SK-N-SH (cell line): Measurements from ENCODE around the gene CDC23.

ENCODE experiments used
- FOXJ3 ChIP-seq: sonication (generic); formaldehyde crosslinking; IDR thresholded peaks from 2 replicates; pipeline ENCODE4 v1.5.1; 2020; ENCODE audit warnings: mild to moderate bottlenecking, missing genetic modification reagents
- GATA2 ChIP-seq: sonication (generic); formaldehyde crosslinking; IDR thresholded peaks from 2 replicates; pipeline ENCODE4 v1.5.0; 2020; ENCODE audit warnings: mild to moderate bottlenecking, missing genetic modification reagents
- POLR2AphosphoS5 ChIP-seq: IDR thresholded peaks from 2 replicates; pipeline ENCODE4 v1.6.1; 2012; ENCODE audit warnings: low read depth, low read length
- RAD21 ChIP-seq: IDR thresholded peaks from 2 replicates; pipeline ENCODE4 v1.6.1; 2012; ENCODE audit warnings: mild to moderate bottlenecking, low read length
- SIN3A ChIP-seq: IDR thresholded peaks from 2 replicates; pipeline ENCODE4 v1.6.1; 2012; ENCODE audit warnings: low read depth, mild to moderate bottlenecking, low read length, moderate library complexity, borderline replicate concordance
- SMC3 ChIP-seq: IDR thresholded peaks from 2 replicates; pipeline ENCODE4 v1.6.1; 2012; ENCODE audit warnings: low read depth, low read length, improper control_type of control experiment
- TAF1 ChIP-seq: IDR thresholded peaks from 2 replicates; pipeline ENCODE4 v1.6.1; 2012; ENCODE audit warnings: low read depth, mild to moderate bottlenecking, low read length, moderate library complexity, borderline replicate concordance
- TCF12 ChIP-seq: IDR thresholded peaks from 2 replicates; pipeline ENCODE4 v1.4.0; 2012
- TF ChIP-seq, protein P1 (sequence below): fragments of 150-350 bp; IDR thresholded peaks from 2 replicates; pipeline ENCODE4 v1.6.1; 2017; ENCODE audit warnings: antibody characterized with exemption, low read length, low read depth, borderline replicate concordance
- TF ChIP-seq, protein P2 (sequence below): fragments of 150-350 bp; IDR thresholded peaks from 2 replicates; pipeline ENCODE4 v1.6.1; 2016; ENCODE audit warnings: mild to moderate bottlenecking, low read depth, low read length
- TF ChIP-seq, protein P3 (sequence below): fragments of 200-600 bp; sonication (generic); IDR thresholded peaks from 2 replicates; pipeline ENCODE4 v1.6.1; 2017; ENCODE audit warnings: antibody characterized with exemption, mild to moderate bottlenecking, moderate library complexity
- TF ChIP-seq, protein P4 (sequence below): IDR thresholded peaks from 2 replicates; pipeline ENCODE4 v1.6.1; 2012; ENCODE audit warnings: mild to moderate bottlenecking, low read depth, low read length, moderate library complexity

DNA sequence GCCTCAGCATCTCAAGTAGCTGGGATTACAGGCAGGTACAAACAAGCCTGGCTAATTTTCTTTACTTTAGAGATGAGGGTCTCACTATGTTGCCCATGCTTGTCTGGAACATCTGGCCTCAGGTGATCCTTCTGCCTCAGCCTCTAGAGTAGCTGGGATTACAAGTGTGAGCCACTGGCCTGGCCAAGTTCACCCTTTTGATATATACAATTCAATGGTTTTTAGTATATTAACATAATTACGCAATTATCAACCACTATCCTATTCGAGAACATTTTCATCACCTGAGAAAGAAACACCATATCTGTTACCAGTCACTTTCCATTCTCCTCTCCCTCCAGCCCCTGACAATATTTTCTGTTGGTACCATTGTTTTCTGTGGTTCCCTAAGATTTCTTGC is 3.7 kb upstream of the CDC23 start:
- TF ChIP-seq SMC3 (no peak), TAF1 (no peak), RAD21 (no peak), GATA2 (CRISPR knock-in tag) (no peak), POLR2AphosphoS5 (no peak), SIN3A (no peak), FOXJ3 (CRISPR knock-in tag) (no peak), TCF12 (no peak)
- TF ChIP-seq, protein P1, sequence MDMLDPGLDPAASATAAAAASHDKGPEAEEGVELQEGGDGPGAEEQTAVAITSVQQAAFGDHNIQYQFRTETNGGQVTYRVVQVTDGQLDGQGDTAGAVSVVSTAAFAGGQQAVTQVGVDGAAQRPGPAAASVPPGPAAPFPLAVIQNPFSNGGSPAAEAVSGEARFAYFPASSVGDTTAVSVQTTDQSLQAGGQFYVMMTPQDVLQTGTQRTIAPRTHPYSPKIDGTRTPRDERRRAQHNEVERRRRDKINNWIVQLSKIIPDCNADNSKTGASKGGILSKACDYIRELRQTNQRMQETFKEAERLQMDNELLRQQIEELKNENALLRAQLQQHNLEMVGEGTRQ: no peak
- TF ChIP-seq, protein P2, sequence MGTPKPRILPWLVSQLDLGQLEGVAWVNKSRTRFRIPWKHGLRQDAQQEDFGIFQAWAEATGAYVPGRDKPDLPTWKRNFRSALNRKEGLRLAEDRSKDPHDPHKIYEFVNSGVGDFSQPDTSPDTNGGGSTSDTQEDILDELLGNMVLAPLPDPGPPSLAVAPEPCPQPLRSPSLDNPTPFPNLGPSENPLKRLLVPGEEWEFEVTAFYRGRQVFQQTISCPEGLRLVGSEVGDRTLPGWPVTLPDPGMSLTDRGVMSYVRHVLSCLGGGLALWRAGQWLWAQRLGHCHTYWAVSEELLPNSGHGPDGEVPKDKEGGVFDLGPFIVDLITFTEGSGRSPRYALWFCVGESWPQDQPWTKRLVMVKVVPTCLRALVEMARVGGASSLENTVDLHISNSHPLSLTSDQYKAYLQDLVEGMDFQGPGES: no peak
- TF ChIP-seq, protein P3, sequence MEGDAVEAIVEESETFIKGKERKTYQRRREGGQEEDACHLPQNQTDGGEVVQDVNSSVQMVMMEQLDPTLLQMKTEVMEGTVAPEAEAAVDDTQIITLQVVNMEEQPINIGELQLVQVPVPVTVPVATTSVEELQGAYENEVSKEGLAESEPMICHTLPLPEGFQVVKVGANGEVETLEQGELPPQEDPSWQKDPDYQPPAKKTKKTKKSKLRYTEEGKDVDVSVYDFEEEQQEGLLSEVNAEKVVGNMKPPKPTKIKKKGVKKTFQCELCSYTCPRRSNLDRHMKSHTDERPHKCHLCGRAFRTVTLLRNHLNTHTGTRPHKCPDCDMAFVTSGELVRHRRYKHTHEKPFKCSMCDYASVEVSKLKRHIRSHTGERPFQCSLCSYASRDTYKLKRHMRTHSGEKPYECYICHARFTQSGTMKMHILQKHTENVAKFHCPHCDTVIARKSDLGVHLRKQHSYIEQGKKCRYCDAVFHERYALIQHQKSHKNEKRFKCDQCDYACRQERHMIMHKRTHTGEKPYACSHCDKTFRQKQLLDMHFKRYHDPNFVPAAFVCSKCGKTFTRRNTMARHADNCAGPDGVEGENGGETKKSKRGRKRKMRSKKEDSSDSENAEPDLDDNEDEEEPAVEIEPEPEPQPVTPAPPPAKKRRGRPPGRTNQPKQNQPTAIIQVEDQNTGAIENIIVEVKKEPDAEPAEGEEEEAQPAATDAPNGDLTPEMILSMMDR: no peak
- TF ChIP-seq, protein P4, sequence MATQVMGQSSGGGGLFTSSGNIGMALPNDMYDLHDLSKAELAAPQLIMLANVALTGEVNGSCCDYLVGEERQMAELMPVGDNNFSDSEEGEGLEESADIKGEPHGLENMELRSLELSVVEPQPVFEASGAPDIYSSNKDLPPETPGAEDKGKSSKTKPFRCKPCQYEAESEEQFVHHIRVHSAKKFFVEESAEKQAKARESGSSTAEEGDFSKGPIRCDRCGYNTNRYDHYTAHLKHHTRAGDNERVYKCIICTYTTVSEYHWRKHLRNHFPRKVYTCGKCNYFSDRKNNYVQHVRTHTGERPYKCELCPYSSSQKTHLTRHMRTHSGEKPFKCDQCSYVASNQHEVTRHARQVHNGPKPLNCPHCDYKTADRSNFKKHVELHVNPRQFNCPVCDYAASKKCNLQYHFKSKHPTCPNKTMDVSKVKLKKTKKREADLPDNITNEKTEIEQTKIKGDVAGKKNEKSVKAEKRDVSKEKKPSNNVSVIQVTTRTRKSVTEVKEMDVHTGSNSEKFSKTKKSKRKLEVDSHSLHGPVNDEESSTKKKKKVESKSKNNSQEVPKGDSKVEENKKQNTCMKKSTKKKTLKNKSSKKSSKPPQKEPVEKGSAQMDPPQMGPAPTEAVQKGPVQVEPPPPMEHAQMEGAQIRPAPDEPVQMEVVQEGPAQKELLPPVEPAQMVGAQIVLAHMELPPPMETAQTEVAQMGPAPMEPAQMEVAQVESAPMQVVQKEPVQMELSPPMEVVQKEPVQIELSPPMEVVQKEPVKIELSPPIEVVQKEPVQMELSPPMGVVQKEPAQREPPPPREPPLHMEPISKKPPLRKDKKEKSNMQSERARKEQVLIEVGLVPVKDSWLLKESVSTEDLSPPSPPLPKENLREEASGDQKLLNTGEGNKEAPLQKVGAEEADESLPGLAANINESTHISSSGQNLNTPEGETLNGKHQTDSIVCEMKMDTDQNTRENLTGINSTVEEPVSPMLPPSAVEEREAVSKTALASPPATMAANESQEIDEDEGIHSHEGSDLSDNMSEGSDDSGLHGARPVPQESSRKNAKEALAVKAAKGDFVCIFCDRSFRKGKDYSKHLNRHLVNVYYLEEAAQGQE: no peak
